ENCODE measurements around the gene ZNF326.

DNA sequence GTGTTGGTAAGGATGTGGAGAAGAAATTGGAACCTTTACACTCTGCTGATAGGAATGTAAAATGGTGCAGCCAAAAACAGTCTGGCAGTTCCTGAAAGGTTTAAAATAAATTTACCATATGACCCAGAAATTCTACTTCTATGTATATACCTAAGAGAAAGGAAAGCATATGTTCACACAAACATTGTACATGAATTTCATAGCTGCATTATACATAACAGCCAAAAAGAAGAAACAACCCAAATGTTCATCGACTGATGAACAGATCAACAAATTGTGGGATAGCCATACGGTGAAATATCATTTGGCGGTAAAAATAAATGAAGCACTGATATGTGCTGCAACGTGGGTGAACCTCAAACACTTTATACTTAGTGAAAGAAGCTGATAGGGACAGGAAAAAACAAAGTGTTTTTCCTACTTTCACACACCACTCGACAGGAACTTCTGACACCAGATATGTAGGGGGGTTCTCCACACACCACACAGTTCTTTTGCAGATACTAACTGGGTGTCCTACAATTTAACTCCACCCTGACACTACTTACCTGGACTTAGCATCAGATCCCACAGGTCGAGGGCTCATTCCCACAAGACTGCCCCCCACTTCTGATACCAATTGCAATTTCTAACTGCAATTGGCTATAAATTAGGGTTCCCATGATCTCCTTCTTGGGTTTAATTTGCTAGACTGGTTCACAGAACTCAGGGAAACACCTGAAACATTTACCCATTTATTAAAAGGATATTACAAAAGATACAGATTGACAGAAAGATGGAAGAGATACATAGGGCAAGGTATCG, 35.9 kb upstream of the ZNF326 start:
- TF ChIP-seq, protein P1, sequence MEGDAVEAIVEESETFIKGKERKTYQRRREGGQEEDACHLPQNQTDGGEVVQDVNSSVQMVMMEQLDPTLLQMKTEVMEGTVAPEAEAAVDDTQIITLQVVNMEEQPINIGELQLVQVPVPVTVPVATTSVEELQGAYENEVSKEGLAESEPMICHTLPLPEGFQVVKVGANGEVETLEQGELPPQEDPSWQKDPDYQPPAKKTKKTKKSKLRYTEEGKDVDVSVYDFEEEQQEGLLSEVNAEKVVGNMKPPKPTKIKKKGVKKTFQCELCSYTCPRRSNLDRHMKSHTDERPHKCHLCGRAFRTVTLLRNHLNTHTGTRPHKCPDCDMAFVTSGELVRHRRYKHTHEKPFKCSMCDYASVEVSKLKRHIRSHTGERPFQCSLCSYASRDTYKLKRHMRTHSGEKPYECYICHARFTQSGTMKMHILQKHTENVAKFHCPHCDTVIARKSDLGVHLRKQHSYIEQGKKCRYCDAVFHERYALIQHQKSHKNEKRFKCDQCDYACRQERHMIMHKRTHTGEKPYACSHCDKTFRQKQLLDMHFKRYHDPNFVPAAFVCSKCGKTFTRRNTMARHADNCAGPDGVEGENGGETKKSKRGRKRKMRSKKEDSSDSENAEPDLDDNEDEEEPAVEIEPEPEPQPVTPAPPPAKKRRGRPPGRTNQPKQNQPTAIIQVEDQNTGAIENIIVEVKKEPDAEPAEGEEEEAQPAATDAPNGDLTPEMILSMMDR (IDR thresholded peaks at IDR 0.05), result no peak
- TF ChIP-seq POLR2A (IDR thresholded peaks at IDR 0.05; ENCODE audit: low read depth) (no peak), EP300 (IDR thresholded peaks at IDR 0.05) (no peak)
